ENCODE measurements around the gene ALG5.

ALG5 gene

GRCh38 chr13:36913463-36913862, 85.7 kb downstream of the ALG5 start:
- H3K4me3 Mint-ChIP-seq, result no peak overlapping the region

GRCh38 chr13:36912973-36913372, 86.2 kb downstream of the ALG5 start:
- ATAC-seq, result no peak
- no peak overlapping the region for H3K4me3 Mint-ChIP-seq
- H3K9me3 Mint-ChIP-seq, result no peaks in the 10 kb centered on the region
- no peaks in the 10 kb centered on the region for H3K36me3 Mint-ChIP-seq
- no peak overlapping the region for H3K27ac Mint-ChIP-seq
- DNase-seq (ENCODE audit: low spot score in 2 of 2), result no peak
- H3K4me1 Mint-ChIP-seq, result no peaks in the 10 kb centered on the region

More at GRCh38 chr13:36913463-36913862, 85.7 kb downstream of the ALG5 start:
- Mint-ChIP-seq H3K4me1 (no peaks in the 10 kb centered on the region), H3K9me3 (no peaks in the 10 kb centered on the region), H3K27ac (no peak overlapping the region), H3K36me3 (no peaks in the 10 kb centered on the region)
- DNase-seq (ENCODE audit: low spot score in 2 of 2), result no peak
- no peak for ATAC-seq

- DNase-seq (ENCODE audit: low spot score in 2 of 2), result no peak
- Mint-ChIP-seq H3K27ac (no peak overlapping the region), H3K9me3 (no peaks in the 10 kb centered on the region), H3K4me3 (no peak overlapping the region), H3K4me1 (no peaks in the 10 kb centered on the region), H3K36me3 (no peaks in the 10 kb centered on the region)
- ATAC-seq, result no peak
These were observed 86.8 kb downstream of the ALG5 start for GRCh38 chr13:36912369-36912768.

GRCh38 chr13:36910545-36910944, 88.6 kb downstream of the ALG5 start:
- H3K27ac Mint-ChIP-seq, result no peak overlapping the region
- no peaks in the 10 kb centered on the region for H3K4me1 Mint-ChIP-seq
- H3K36me3 Mint-ChIP-seq, result no peaks in the 10 kb centered on the region
- H3K9me3 Mint-ChIP-seq, result no peaks in the 10 kb centered on the region
- H3K4me3 Mint-ChIP-seq, result no peak overlapping the region
- ATAC-seq, result no peak
- no peak for DNase-seq (ENCODE audit: low spot score in 2 of 2)

GRCh38 chr13:36907821-36908220, 91.3 kb downstream of the ALG5 start:
- Mint-ChIP-seq H3K27ac (no peak overlapping the region), H3K4me1 (no peaks in the 10 kb centered on the region), H3K4me3 (no peak overlapping the region), H3K36me3 (no peaks in the 10 kb centered on the region), H3K9me3 (no peaks in the 10 kb centered on the region)
- DNase-seq (ENCODE audit: low spot score in 2 of 2), result no peak
- no peak for ATAC-seq

- no peaks in the 10 kb centered on the region for H3K9me3 Mint-ChIP-seq
- H3K4me1 Mint-ChIP-seq, result no peaks in the 10 kb centered on the region
- H3K36me3 Mint-ChIP-seq, result no peaks in the 10 kb centered on the region
- H3K27ac Mint-ChIP-seq, result no peak overlapping the region
- H3K4me3 Mint-ChIP-seq, result no peak overlapping the region
- ATAC-seq, result no peak
- DNase-seq (ENCODE audit: low spot score in 2 of 2), result no peak
These were observed 91.9 kb downstream of the ALG5 start for GRCh38 chr13:36907266-36907665.

GRCh38 chr13:36905944-36906343, 93.2 kb downstream of the ALG5 start:
- H3K36me3 Mint-ChIP-seq, result no peaks in the 10 kb centered on the region

GRCh38 chr13:36903925-36904595, 95.1 kb downstream of the ALG5 start:
- DNase-seq (ENCODE audit: low spot score in 2 of 2), result no peak
- H3K9me3 Mint-ChIP-seq, result no peaks in the 10 kb centered on the region
- ATAC-seq, result no peak
- H3K4me3 Mint-ChIP-seq, result no peak overlapping the region
- no peaks in the 10 kb centered on the region for H3K4me1 Mint-ChIP-seq
- H3K36me3 Mint-ChIP-seq, result no peaks in the 10 kb centered on the region
- H3K27ac Mint-ChIP-seq, result no peak overlapping the region

More at GRCh38 chr13:36905944-36906343, 93.2 kb downstream of the ALG5 start:
- no peak for DNase-seq (ENCODE audit: low spot score in 2 of 2)
- H3K27ac Mint-ChIP-seq, result no peak overlapping the region
- H3K4me3 Mint-ChIP-seq, result no peak overlapping the region
- no peaks in the 10 kb centered on the region for H3K4me1 Mint-ChIP-seq
- H3K9me3 Mint-ChIP-seq, result no peaks in the 10 kb centered on the region
- no peak for ATAC-seq
